Pancreas (tissue), 10 donors: ENCODE data around the gene CBFA2T3. TPM values are rescaled to one million over a fixed set of nuclear protein-coding genes. Genes with fewer than 3 reads are reported as not detected.

ENCODE experiments used
- ATAC-seq, 4 donors: fragments of 200-7000 bp; cut with Tn5 transposase; one replicate each; pipeline versions ENCODE4 v1.8.0 to v1.9.1; 2020; ENCODE audit warnings: mild to moderate bottlenecking in 4 of 4, moderate library complexity in 4 of 4
- DNase-seq, 6 donors: peaks; one replicate each; pipeline ENCODE4 v3.0.0-alpha.2; 2020
- FAIRE-seq: peaks from 2 replicates; lab custom pipeline; 2012; peaks lifted over from hg19 to GRCh38; lab: Jason Lieb, UNC
- H3K27ac ChIP-seq, 4 donors: fragments of 200-600 bp; sonication (generic); 1 replicate in 3 of 4; 2 replicates in 1 of 4; pipeline versions ENCODE4 v1.5.0 to v1.8.0; 2020
- H3K27me3 ChIP-seq, 4 donors: fragments of 200-600 bp; one replicate each; pipeline ENCODE4 v1.8.0; 2021
- H3K36me3 ChIP-seq, 3 donors: fragments of 200-600 bp; sonication (generic) in 1 of 3; one replicate each; pipeline versions ENCODE4 v1.5.0 to v1.8.0; 2020 to 2021
- H3K4me1 ChIP-seq, 3 donors: fragments of 200-600 bp; one replicate each; pipeline ENCODE4 v1.8.0; 2021
- H3K4me3 ChIP-seq, 4 donors: fragments of 200-600 bp; sonication (generic) in 2 of 4; one replicate each; pipeline versions ENCODE4 v1.5.0 to v1.8.0; 2020 to 2021
- H3K9me3 ChIP-seq, 4 donors: fragments of 200-600 bp; one replicate each; pipeline ENCODE4 v1.8.0; 2021
- WGBS, 2 donors: extraction: QIAGEN DNeasy Blood & Tissue Kit; methylation state at CpG; one replicate each; pipeline ENCODE4 v1.1.7; 2013; 5-methylcytosine and 5-hydroxymethylcytosine counted together
- intact Hi-C, 3 donors: fragments of 100-400 bp; cut with DNase I; formaldehyde crosslinking; loops; one replicate each; pipeline versions ENCODE4 v1.11.1 to v1.14.2; 2022
- polyA plus RNA-seq, 2 donors: library from polyadenylated mRNA; stranded (reverse); fragments of 200-250 nt; gene quantifications; one replicate each; pipeline ENCODE4 v1.2.3, GENCODE V29; 2013
- total RNA-seq, 6 donors: library from RNA; stranded (reverse); fragmentation: NEBNext Ultra II Directional in 4 of 6; extraction: Animal tissue kit (Norgen Biotek cat#: 25700) in 4 of 6; gene quantifications; one replicate each; pipeline versions ENCODE4 v1.2.1 to v1.2.4, GENCODE V29; 2021 to 2023
- TF ChIP-seq, protein P1 (sequence below), 4 donors: fragments of 200-600 bp; sonication (generic) in 3 of 4; IDR thresholded peaks; one replicate each; pipeline versions ENCODE4 v1.5.0 to v1.8.0; 2021; ENCODE audit warnings: antibody characterized with exemption in 4 of 4
- donor health status: healthy with polysubstance abuse.
- donor health status: DM: no; HTN: no; CAD: no; lungs with moderate emphysema.
- donor health status: DM: no; HTN: no; CAD: no.
- donor health status: control.
- donor health status: control.
- donor health status: Bipolar disorder and iron deficiency.
- donor health status: DM: yes; HTN: yes; CAD: no.
- donor health status: DM: no; HTN: no; CAD: no.
- donor health status: DM: no; HTN: no; CAD: no.
- donor health status: DM: yes; HTN: yes; CAD: no.

CBFA2T3 gene
- total and polyA plus RNA-seq, 8 donors, result 8.7 to 27.0 (median 21.9) TPM

DNA sequence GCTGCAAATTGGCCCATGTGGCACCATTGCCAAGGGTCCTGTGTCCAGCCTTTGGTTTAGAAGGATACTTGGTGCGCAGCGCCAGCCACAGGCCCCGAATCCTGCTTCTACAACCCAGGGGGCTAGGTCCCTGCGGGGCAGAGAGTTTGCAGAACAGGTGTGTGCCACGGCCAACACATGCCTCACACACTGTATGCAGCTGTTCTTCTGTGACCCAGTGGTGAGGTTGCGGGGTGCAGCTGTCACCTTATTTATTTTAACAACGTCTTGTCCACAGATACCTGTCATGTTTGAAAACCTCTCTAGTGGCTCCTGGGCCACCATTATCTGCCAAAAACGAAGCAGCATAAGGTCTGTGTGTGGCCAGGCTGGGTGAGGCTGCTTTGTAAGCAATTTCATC, 11.6 kb downstream of the CBFA2T3 start:
- no peak for FAIRE-seq
- ATAC-seq, result no peak
- no peak overlapping the region for H3K27ac ChIP-seq
- TF ChIP-seq, protein P1, sequence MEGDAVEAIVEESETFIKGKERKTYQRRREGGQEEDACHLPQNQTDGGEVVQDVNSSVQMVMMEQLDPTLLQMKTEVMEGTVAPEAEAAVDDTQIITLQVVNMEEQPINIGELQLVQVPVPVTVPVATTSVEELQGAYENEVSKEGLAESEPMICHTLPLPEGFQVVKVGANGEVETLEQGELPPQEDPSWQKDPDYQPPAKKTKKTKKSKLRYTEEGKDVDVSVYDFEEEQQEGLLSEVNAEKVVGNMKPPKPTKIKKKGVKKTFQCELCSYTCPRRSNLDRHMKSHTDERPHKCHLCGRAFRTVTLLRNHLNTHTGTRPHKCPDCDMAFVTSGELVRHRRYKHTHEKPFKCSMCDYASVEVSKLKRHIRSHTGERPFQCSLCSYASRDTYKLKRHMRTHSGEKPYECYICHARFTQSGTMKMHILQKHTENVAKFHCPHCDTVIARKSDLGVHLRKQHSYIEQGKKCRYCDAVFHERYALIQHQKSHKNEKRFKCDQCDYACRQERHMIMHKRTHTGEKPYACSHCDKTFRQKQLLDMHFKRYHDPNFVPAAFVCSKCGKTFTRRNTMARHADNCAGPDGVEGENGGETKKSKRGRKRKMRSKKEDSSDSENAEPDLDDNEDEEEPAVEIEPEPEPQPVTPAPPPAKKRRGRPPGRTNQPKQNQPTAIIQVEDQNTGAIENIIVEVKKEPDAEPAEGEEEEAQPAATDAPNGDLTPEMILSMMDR (IDR thresholded peaks at IDR 0.05), result no peak
- H3K36me3 ChIP-seq, result no peaks in the 10 kb centered on the region
- WGBS, 2 donors, result 63 to 71% methylated on average over 8 of the region's 8 CpGs
- H3K9me3 ChIP-seq, result no peaks in the 10 kb centered on the region
- no peak overlapping the region for H3K4me3 ChIP-seq
- H3K4me1 ChIP-seq, result no peaks in the 10 kb centered on the region
- intact Hi-C loops, result no loop called here
- H3K27me3 ChIP-seq, result peaks cover 0 to 3% (median 0%) of the 10 kb centered on the region in 4 donors
- DNase-seq, result no peak

DNA sequence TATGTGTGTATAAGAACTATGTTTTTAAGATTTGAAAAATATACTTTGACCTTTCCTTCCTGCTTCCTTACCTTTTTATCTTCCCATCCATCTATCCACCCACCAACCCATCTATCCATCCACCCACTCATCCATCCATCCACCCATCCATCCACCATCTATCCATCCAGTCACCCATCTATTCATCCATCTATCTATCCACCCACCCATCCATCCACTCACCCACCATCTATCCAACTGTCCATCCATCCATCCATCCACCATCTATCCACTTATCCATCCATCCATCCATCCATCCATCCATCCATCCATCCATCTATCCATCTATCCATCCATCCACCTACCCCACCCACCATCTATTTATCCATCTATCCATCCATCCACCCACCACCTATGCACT, 12.4 kb downstream of the CBFA2T3 start:
- Histone ChIP-seq H3K27me3 (peaks cover 0 to 3% (median 0%) of the 10 kb centered on the region in 4 donors), H3K4me3 (no peak overlapping the region), H3K27ac (no peak overlapping the region), H3K4me1 (no peaks in the 10 kb centered on the region), H3K36me3 (no peaks in the 10 kb centered on the region), H3K9me3 (no peaks in the 10 kb centered on the region)
- no peak for DNase-seq
- no peak for FAIRE-seq
- intact Hi-C loops, result no loop called here
- ATAC-seq, result no peak
- TF ChIP-seq, protein P1 (IDR thresholded peaks at IDR 0.05), result no peak

DNA sequence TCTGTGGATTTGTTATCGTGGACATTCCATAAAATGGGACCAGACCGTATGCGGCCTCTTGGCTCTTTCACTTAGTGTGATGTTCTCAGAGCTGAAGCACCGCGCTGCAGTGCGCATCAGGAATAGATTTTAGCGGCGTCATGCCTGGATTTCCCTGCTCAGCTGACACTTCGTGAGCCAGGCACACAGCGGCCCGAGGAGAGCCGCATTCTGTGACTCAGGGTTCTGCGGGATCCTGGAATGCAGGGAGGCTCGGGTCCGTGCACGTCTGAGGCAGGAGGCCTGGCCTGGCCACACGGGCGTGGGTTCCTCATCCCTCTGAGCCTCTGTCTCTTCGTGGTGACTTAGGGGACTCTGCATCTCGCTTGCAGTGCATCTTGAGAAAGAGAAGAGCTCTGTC, 13.4 kb downstream of the CBFA2T3 start:
- FAIRE-seq, result no peak
- no peak overlapping the region for H3K27ac ChIP-seq
- no peak for ATAC-seq
- DNase-seq, result no peak
- no peak overlapping the region for H3K4me3 ChIP-seq
- no peaks in the 10 kb centered on the region for H3K9me3 ChIP-seq
- H3K27me3 ChIP-seq, result no peaks in the 10 kb centered on the region
- H3K36me3 ChIP-seq, result no peaks in the 10 kb centered on the region
- H3K4me1 ChIP-seq, result no peaks in the 10 kb centered on the region
- WGBS, 2 donors, result 66 to 74% methylated on average over 20 of the region's 20 CpGs
- intact Hi-C loops, result no loop called here
- TF ChIP-seq, protein P1 (IDR thresholded peaks at IDR 0.05), result no peak

DNA sequence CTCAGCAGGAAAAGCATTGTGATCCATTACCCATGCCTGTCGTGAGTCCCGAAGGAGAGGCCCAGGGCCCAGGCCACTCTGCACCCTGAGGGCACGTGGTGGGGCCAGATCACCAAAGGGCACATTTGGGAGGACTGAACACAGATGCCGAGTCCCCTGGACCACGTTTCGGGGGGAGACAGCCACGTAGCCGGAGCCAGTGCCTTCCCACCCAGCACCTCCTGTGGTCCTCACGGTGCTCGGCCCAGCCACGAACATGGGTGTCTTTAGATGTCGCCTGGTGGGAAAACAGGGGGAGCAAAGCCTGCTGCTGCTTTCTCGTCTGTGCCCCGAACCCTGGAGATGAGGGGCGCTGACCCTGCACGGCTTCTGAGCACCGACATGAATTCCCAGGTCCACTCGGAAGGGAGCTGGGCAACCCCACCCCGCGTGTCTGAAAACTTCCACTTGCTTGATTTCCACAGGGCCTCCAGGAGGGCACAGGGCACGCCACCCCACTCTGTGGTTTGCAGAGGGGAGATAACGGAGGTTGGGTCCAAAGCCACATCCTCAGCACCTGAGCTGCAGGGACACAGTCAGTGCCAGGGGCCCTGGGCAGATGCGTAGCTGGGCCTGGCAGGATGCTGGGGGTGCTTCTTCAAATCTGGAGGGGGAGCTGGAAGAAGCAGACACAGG, 14.4 kb downstream of the CBFA2T3 start:
- peak in 1 of 6 donors; percentile 21 for DNase-seq
- TF ChIP-seq, protein P1 (IDR thresholded peaks at IDR 0.05), result no peak
- H3K4me1 ChIP-seq, result no peaks in the 10 kb centered on the region
- no peak for FAIRE-seq
- WGBS, 2 donors, result 77 to 86% methylated on average over 23 of the region's 23 CpGs
- H3K27ac ChIP-seq, result no peak overlapping the region
- ATAC-seq, result no peak
- no peaks in the 10 kb centered on the region for H3K9me3 ChIP-seq
- intact Hi-C loops, result no loop called here
- H3K36me3 ChIP-seq, result no peaks in the 10 kb centered on the region
- no peak overlapping the region for H3K4me3 ChIP-seq
- no peaks in the 10 kb centered on the region for H3K27me3 ChIP-seq

DNA sequence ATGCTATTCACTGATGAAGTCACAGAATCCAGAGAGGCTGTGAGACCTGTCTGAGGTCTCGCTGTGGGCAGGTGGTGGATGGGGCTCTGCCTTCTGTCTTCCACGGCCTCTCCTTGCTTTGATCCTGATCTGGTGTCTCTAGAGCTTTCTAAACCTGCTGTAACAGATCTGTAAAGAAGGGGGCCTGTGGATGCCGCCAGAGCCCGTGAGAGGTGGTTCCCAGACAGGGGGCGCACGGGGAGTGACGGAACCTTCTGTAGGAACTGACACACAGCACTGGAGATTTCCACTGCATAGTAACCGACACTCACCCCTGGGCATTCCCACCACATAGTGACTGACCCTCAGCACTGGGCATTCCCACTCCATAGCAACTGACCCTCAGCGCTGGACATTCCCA, 16.0 kb downstream of the CBFA2T3 start:
- Histone ChIP-seq H3K4me1 (no peaks in the 10 kb centered on the region), H3K4me3 (no peak overlapping the region), H3K9me3 (no peaks in the 10 kb centered on the region), H3K27me3 (no peaks in the 10 kb centered on the region), H3K27ac (no peak overlapping the region), H3K36me3 (no peaks in the 10 kb centered on the region)
- no peak for FAIRE-seq
- TF ChIP-seq, protein P1 (IDR thresholded peaks at IDR 0.05), result no peak
- DNase-seq, result no peak
- 82 to 85% methylated on average over 9 of the region's 9 CpGs for WGBS, 2 donors
- intact Hi-C loops, result no loop called here
- no peak for ATAC-seq
